Coronary artery (tissue), 2 donors: ENCODE measurements around the gene MYRIP.

Source experiments
- DNase-seq: peaks from one replicate; pipeline ENCODE4 v3.0.0-alpha.2; 2017; ENCODE audit warnings: low spot score
- H3K27ac ChIP-seq, 2 donors: fragments of 200-600 bp; sonication (generic); one replicate each; pipeline ENCODE4 v1.5.1; 2016 to 2019
- H3K4me3 ChIP-seq: fragments of 200-600 bp; sonication (generic); 2 replicates; pipeline ENCODE4 v1.5.1; 2016; ENCODE audit warnings: mild to moderate bottlenecking, moderate library complexity
- TF ChIP-seq, protein P1 (sequence below): fragments of 200-600 bp; sonication (generic); IDR thresholded peaks from one replicate; pipeline ENCODE4 v1.5.1; 2019; ENCODE audit warnings: antibody characterized with exemption

The MYRIP gene

DNA sequence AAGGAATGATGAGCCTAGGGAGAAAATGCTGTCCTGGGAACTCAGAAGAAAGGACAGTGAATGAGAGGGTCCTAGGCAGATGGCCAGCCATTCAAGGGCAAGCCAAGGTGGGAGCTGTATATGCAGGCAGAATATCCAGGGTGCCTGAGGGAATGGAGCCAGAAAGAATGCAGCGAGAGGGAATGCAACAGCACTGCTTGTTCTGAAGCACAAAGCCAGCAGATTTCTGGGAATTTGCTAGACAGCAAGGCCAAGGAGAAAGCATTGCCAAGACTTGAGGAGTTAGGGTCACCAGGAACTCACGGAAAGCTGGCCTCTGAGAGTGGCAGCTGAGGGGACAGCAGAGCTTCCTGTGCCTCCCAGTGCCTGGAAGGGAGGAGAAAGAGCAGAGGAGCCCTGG, 200.6 kb downstream of the MYRIP start:
- no peak overlapping the region for H3K4me3 ChIP-seq
- TF ChIP-seq, protein P1, sequence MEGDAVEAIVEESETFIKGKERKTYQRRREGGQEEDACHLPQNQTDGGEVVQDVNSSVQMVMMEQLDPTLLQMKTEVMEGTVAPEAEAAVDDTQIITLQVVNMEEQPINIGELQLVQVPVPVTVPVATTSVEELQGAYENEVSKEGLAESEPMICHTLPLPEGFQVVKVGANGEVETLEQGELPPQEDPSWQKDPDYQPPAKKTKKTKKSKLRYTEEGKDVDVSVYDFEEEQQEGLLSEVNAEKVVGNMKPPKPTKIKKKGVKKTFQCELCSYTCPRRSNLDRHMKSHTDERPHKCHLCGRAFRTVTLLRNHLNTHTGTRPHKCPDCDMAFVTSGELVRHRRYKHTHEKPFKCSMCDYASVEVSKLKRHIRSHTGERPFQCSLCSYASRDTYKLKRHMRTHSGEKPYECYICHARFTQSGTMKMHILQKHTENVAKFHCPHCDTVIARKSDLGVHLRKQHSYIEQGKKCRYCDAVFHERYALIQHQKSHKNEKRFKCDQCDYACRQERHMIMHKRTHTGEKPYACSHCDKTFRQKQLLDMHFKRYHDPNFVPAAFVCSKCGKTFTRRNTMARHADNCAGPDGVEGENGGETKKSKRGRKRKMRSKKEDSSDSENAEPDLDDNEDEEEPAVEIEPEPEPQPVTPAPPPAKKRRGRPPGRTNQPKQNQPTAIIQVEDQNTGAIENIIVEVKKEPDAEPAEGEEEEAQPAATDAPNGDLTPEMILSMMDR, result no peak
- no peak for DNase-seq
- no peak overlapping the region for H3K27ac ChIP-seq

DNA sequence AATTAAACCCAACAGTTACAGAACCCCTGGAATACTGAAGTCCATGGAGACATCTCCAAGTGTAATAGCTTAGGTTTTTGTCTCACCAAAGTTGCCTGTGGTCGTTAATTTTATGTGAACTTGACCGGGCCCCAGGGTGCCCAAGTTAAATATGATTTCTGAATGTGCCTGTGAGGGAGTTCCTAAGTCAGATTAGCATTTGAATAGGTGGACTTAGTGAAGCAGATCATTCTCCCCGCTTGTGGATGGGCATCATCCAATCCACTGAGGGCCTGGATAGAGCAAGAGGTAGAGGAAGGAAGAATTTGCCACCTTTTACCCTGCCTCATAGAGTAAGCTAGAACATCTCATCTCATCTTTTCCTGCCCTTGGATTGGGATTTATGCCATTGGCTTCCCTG, 203.0 kb downstream of the MYRIP start:
- no peak overlapping the region for H3K4me3 ChIP-seq
- TF ChIP-seq, protein P1, result no peak
- DNase-seq, result no peak
- no peak overlapping the region for H3K27ac ChIP-seq

DNA sequence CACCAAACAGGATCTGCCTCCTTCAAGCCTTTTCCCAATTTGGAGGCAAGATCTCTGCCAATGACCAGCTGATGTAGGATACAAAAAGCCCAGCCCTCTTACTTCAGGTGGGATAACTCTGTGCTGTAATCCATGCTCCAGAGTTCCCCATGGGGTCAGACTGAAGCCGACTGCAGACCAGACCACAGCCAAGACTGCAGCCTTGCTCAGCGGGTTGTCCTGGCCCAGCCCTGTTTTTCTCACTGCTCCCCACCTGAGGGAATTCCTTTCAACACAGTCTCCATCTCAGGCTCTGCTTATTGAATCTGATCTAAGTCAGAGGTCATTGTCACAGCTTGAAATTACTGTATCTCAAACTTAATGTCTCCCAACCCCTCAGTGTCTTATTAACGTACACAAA, 207.0 kb downstream of the MYRIP start:
- no peak overlapping the region for H3K27ac ChIP-seq
- TF ChIP-seq, protein P1, result no peak
- DNase-seq, result no peak
- no peak overlapping the region for H3K4me3 ChIP-seq

DNA sequence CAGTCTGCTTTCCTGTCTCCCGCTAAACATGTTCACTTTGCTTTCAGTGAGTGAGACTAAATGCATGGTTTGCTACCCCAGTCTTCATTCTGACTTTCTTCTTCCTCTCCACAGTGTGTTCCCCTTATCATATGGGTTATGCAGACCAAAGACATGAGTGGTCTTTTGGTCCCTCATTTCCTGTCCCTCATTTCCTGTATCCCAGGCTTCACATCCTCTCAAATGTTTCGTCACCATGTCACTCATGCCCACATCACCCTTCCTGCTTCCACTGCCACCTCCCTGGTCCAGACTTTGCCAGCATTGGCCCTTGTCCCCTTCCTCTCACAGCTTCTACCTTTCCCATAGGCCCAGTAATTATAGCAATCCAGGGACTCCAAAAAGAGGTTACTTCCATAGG, 209.0 kb downstream of the MYRIP start:
- no peak overlapping the region for H3K4me3 ChIP-seq
- TF ChIP-seq, protein P1, result no peak
- DNase-seq, result no peak
- no peak overlapping the region for H3K27ac ChIP-seq

DNA sequence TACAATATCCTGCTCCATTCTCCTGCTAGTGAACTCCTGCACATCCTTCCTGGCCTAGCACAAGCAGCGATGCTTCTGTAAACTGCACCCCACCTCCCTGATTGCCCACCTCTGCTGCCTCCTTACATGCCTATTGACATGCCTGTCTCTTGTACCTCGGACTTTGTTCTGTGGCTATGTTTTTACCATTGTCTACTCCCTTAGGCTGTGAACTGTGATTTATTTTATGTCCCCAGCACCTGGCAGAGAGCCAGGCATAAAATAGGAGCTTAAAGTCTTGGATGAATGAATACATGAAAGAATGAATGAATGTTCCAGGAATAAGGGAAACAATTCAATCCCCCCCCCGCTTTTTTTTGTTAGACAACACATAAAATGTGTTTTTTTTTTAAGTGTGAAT, 210.0 kb downstream of the MYRIP start:
- Histone ChIP-seq H3K27ac (no peak overlapping the region), H3K4me3 (no peak overlapping the region)
- no peak for DNase-seq
- TF ChIP-seq, protein P1, result no peak

DNA sequence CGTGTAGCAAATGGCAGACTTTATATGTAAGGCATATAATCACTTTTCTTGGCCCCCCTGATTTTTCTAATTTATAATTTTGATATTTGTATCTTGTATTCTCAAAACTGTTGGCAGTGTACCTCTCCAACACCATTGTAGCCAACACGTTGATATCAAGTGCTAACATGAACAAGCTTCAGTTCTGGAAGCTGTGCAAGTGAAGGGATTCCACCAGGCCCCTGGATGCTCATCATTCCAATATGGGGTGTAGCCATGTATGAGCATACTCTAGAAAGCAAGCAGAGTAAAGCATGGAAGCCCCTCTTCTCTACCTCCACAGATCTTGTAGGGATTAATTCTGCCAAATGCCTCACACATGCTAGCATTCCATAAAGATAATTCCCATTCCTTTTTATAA, 211.3 kb downstream of the MYRIP start:
- TF ChIP-seq, protein P1, result no peak
- DNase-seq, result no peak
- no peak overlapping the region for H3K27ac ChIP-seq
- no peak overlapping the region for H3K4me3 ChIP-seq

DNA sequence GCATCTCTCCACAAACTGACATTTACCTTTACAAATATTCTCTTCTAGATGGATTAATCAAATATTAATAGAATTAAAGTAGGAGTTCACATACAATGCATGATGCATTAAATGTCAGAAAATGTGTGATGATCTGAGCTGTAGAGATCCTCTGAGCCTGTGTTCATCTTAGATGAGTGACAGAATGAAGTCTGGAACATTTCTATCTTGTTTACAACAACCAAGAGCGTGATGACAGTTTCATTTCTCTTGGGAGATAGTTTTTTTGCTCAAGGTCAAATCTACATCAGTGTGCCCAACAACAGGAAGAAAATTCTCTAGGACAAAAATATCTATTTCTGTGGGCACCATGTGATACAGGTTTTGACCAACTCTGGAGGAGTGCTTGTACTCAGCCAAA, 211.9 kb downstream of the MYRIP start:
- Histone ChIP-seq H3K27ac (no peak overlapping the region), H3K4me3 (no peak overlapping the region)
- TF ChIP-seq, protein P1, result no peak
- DNase-seq, result no peak
